NCI-H128 (cell line): ENCODE data around the gene HLA-DMA.

Experiments used
- DNase-seq: peaks from one replicate; lab custom pipeline; 2025; ENCODE audit not compliant: unreplicated experiment; lab: John Stamatoyannopoulos, UW

HLA-DMA gene

GRCh38 chr6:32952817-32953739 lies at the start of gene HLA-DMA:
Gene HLA-DMA, minus strand, starts transcription at chr6:32953097. Its CDS starts 61 bp downstream, at chr6:32953036.
- no peak for DNase-seq

GRCh38 chr6:33001685-33002084 lies 48.8 kb upstream of the HLA-DMA start:
- no peak for DNase-seq

- DNase-seq, result no peak
These were observed 47.2 kb upstream of the HLA-DMA start for GRCh38 chr6:33000055-33000454.

- no peak for DNase-seq
These were observed 42.6 kb upstream of the HLA-DMA start for GRCh38 chr6:32995448-32995847.

GRCh38 chr6:32993363-32993973 lies 40.6 kb upstream of the HLA-DMA start:
- no peak for DNase-seq

- no peak for DNase-seq
These were observed 39.1 kb upstream of the HLA-DMA start for GRCh38 chr6:32991972-32992371.

- no peak for DNase-seq
These were observed 36.5 kb upstream of the HLA-DMA start for GRCh38 chr6:32989368-32989767.

- DNase-seq, result peak; percentile 87
These were observed 31.9 kb upstream of the HLA-DMA start for GRCh38 chr6:32984622-32985389.

GRCh38 chr6:32983964-32984621 lies 31.2 kb upstream of the HLA-DMA start:
- DNase-seq, result no peak

- DNase-seq, result no peak
These were observed 30.6 kb upstream of the HLA-DMA start for GRCh38 chr6:32983493-32983848.

- no peak for DNase-seq
These were observed 30.0 kb upstream of the HLA-DMA start for GRCh38 chr6:32982702-32983492.

GRCh38 chr6:32982084-32982701 lies 29.3 kb upstream of the HLA-DMA start:
- peak; percentile 24 for DNase-seq

- DNase-seq, result no peak
These were observed 27.7 kb upstream of the HLA-DMA start for GRCh38 chr6:32980488-32981038.

GRCh38 chr6:32979720-32980487 lies 27.0 kb upstream of the HLA-DMA start:
- DNase-seq, result no peak

GRCh38 chr6:32977953-32978324 lies 25.0 kb upstream of the HLA-DMA start:
- DNase-seq, result no peak

- no peak for DNase-seq
These were observed 24.5 kb upstream of the HLA-DMA start for GRCh38 chr6:32977272-32977952.

GRCh38 chr6:32976334-32977069 lies 23.6 kb upstream of the HLA-DMA start:
- DNase-seq, result no peak

GRCh38 chr6:32975886-32976285 lies 23.0 kb upstream of the HLA-DMA start:
- no peak for DNase-seq
